Measurements from ENCODE around the gene CUX1.
A peak's percentile ranks its signal among the peaks of the same experiment; 100 is the strongest.
"Not testable (repeated sequence)": the region's sequence is repeated elsewhere in the genome, so short reads cannot be mapped to it uniquely, and the experiment has no call there.

CUX1 gene

DNA sequence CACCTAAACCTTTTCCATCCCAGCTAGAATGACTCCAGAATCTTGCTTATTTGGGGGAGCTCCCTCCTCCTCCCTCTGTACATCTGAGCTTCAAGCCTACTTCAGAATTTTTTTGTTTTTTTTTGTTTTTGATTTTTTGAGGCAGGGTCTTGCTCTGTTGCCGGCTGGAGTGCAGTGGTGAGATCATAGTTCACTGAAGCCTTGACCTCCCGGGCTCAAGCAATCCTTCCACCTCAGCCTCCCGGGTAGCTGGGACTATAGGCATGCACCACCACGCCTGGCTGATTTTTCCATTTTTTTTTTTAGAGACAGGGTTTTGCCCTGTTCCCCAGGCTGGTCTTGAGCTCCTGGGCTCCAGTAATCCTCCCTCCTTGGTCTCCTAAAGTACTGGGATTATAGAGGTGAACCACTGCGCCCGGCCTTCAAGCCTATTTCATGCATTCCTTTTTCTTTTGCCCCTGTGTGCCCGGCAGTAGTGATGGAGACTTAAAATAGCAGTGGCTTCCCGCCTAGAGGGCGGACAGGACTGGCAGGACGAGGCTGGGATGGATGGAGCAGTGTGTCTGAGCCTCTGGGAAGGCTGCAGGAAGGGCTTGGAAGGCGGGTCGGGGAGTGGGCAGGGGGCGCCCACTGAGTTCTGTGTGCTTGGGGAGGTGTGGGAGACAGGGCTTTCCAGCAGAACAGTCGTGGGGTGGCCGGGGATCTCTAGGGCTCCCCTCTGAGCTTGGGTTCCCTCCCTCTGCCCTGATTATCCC is 8.8 kb downstream of the CUX1 start:
- H3K27me3 Mint-ChIP-seq: no peaks in the 10 kb centered on the region
- peaks cover 0 to 17% of the 10 kb centered on the region in 2 donors for H3K36me3 Mint-ChIP-seq
- no peak overlapping the region for H3K4me3 Mint-ChIP-seq
- H3K27ac Mint-ChIP-seq: no peak overlapping the region
- no peak for ATAC-seq (replicated peaks)
- no peak for DNase-seq
- H3K9me3 Mint-ChIP-seq: no peaks in the 10 kb centered on the region
- peaks cover 22 to 38% of the 10 kb centered on the region in 2 donors for H3K4me1 Mint-ChIP-seq

GRCh38 chr7:101828301-101829020 is 11.0 kb downstream of the CUX1 start:
- H3K27ac Mint-ChIP-seq: no peak overlapping the region
- H3K36me3 Mint-ChIP-seq: peaks cover 4 to 22% of the 10 kb centered on the region in 2 donors
- H3K4me3 Mint-ChIP-seq: no peak overlapping the region
- peaks cover 31 to 53% of the 10 kb centered on the region in 2 donors for H3K4me1 Mint-ChIP-seq
- H3K9me3 Mint-ChIP-seq: no peaks in the 10 kb centered on the region
- H3K27me3 Mint-ChIP-seq: no peaks in the 10 kb centered on the region
- no peak for DNase-seq
- ATAC-seq (replicated peaks): peak; percentile 53 to 71

- H3K27me3 Mint-ChIP-seq: no peaks in the 10 kb centered on the region
- no peak overlapping the region for H3K27ac Mint-ChIP-seq
- DNase-seq (no peak), ATAC-seq (replicated peaks) (no peak)
- no peaks in the 10 kb centered on the region for H3K9me3 Mint-ChIP-seq
- H3K4me3 Mint-ChIP-seq: no peak overlapping the region
- peaks cover 33 to 61% of the 10 kb centered on the region in 2 donors for H3K4me1 Mint-ChIP-seq
- peaks cover 4 to 22% of the 10 kb centered on the region in 2 donors for H3K36me3 Mint-ChIP-seq
Measured at GRCh38 chr7:101829374-101829773, 11.9 kb downstream of the CUX1 start.

DNA sequence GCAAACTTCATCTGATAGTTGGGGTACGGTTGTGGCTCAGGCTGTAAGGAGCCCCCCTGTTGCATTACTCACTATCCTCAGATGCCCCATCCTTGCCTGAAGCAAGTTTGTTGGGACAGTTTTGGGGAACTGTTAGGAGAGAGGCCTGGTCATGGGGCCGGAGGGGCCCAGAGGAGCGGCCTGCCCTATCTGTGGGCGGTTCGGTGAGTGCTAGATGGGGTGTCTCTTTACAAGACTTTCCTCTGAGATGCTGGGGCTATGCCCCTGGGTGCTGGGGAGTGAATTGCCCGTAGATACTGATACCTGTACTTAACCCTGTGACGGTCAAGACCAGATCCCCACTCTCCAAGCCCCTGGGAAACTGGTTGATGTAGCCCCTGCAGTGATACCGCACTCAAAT is 12.4 kb downstream of the CUX1 start:
- Mint-ChIP-seq H3K4me1 (peaks cover 33 to 62% of the 10 kb centered on the region in 2 donors), H3K27ac (no peak overlapping the region), H3K9me3 (no peaks in the 10 kb centered on the region), H3K4me3 (no peak overlapping the region), H3K27me3 (no peaks in the 10 kb centered on the region), H3K36me3 (peaks cover 4 to 21% of the 10 kb centered on the region in 2 donors)
- no peak for ATAC-seq (replicated peaks)
- no peak for DNase-seq

DNA sequence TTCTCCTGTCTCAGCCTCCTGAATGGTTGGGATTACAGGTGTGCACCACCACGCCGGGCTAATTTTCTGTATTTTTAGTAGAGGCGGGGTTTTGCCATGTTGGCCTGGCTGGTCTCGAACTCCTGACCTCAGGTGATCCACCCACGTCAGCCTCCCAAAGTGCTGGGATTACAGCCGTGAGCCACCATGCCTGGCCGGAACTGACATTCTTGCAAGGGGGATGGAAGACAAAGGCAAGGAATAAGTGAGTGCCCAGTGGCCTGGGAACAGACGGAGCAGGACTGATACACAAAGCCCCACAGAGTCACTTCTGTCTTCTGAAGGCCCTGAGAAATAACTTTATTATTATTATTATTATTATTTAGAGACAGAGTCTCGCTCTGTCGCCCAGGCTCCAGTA is 14.0 kb downstream of the CUX1 start:
- peaks cover 4 to 17% of the 10 kb centered on the region in 2 donors for H3K36me3 Mint-ChIP-seq
- H3K9me3 Mint-ChIP-seq, DNase-seq: not testable (repeated sequence)

GRCh38 chr7:101832205-101832631 is 14.8 kb downstream of the CUX1 start:
- no peak overlapping the region for H3K27ac Mint-ChIP-seq
- no peak overlapping the region for H3K4me3 Mint-ChIP-seq
- H3K27me3 Mint-ChIP-seq: no peaks in the 10 kb centered on the region
- peaks cover 34 to 56% of the 10 kb centered on the region in 2 donors for H3K4me1 Mint-ChIP-seq
- DNase-seq: no peak
- ATAC-seq (replicated peaks): no peak
- peaks cover 4 to 17% of the 10 kb centered on the region in 2 donors for H3K36me3 Mint-ChIP-seq
- H3K9me3 Mint-ChIP-seq: no peaks in the 10 kb centered on the region

More for the DNA sequence above, 14.0 kb downstream of the CUX1 start:
- H3K27me3 Mint-ChIP-seq; ATAC-seq (replicated peaks); H3K27ac Mint-ChIP-seq; H3K4me3 Mint-ChIP-seq: not testable (repeated sequence)
- H3K4me1 Mint-ChIP-seq: peaks cover 35 to 64% of the 10 kb centered on the region in 2 donors

GRCh38 chr7:101832685-101833375 is 15.4 kb downstream of the CUX1 start:
- H3K9me3 Mint-ChIP-seq: no peaks in the 10 kb centered on the region
- ATAC-seq (replicated peaks) (no peak), DNase-seq (no peak)
- H3K4me3 Mint-ChIP-seq: no peak overlapping the region
- H3K27ac Mint-ChIP-seq: no peak overlapping the region
- H3K36me3 Mint-ChIP-seq: peaks cover 4 to 14% of the 10 kb centered on the region in 2 donors
- H3K4me1 Mint-ChIP-seq: peaks cover 33 to 53% of the 10 kb centered on the region in 2 donors
- no peaks in the 10 kb centered on the region for H3K27me3 Mint-ChIP-seq

DNA sequence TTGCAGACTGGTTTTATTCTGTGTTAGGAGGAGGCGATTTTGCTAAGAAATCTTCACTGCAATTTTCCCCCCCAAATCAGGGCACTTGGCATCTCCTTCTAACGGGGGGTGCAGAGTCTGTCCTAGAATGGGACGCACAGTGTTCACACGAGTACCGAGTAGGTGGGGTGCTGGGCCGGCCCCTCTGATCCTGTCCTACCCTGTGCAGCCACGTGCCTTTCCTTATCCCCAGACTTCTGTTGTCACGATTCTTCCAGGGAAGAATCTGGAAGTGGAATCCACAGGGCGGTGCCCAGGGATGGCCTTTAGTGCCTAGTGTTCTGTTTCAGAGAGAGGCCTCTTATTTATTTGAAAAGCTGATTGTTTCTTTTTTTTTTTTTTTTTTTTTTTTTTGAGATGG is 16.4 kb downstream of the CUX1 start:
- ATAC-seq (replicated peaks) (no peak), DNase-seq (no peak)
- Mint-ChIP-seq H3K4me1 (peaks cover 25 to 49% of the 10 kb centered on the region in 2 donors), H3K4me3 (no peak overlapping the region), H3K27ac (no peak overlapping the region), H3K9me3 (no peaks in the 10 kb centered on the region), H3K27me3 (no peaks in the 10 kb centered on the region), H3K36me3 (peaks cover 4 to 13% of the 10 kb centered on the region in 2 donors)

- Mint-ChIP-seq H3K4me1 (peaks cover 24 to 53% of the 10 kb centered on the region in 2 donors), H3K36me3 (peaks cover 4 to 5% of the 10 kb centered on the region in 2 donors), H3K4me3 (no peak overlapping the region), H3K9me3 (no peaks in the 10 kb centered on the region), H3K27me3 (no peaks in the 10 kb centered on the region), H3K27ac (no peak overlapping the region)
- no peak for ATAC-seq (replicated peaks)
- DNase-seq: no peak
Measured at GRCh38 chr7:101835136-101835535, 17.7 kb downstream of the CUX1 start.

GRCh38 chr7:101837433-101837832 is 20.0 kb downstream of the CUX1 start:
- not testable (repeated sequence) for H3K4me3 Mint-ChIP-seq; H3K27me3 Mint-ChIP-seq; H3K36me3 Mint-ChIP-seq; ATAC-seq (replicated peaks); H3K9me3 Mint-ChIP-seq; DNase-seq; H3K27ac Mint-ChIP-seq
- H3K4me1 Mint-ChIP-seq: peaks cover 23 to 52% of the 10 kb centered on the region in 2 donors

- Mint-ChIP-seq H3K4me3 (no peak overlapping the region), H3K27ac (no peak overlapping the region), H3K9me3 (no peaks in the 10 kb centered on the region), H3K36me3 (peaks cover 0 to 3% of the 10 kb centered on the region in 2 donors), H3K4me1 (peaks cover 16 to 39% of the 10 kb centered on the region in 2 donors), H3K27me3 (no peaks in the 10 kb centered on the region)
- ATAC-seq (replicated peaks) (no peak), DNase-seq (no peak)
Measured at GRCh38 chr7:101838837-101839483, 21.5 kb downstream of the CUX1 start.

GRCh38 chr7:101841328-101841727 is 23.9 kb downstream of the CUX1 start:
- no peak for ATAC-seq (replicated peaks)
- H3K27ac Mint-ChIP-seq: no peak overlapping the region

GRCh38 chr7:101843293-101844271 is 26.2 kb downstream of the CUX1 start:
- H3K4me3 Mint-ChIP-seq: no peak overlapping the region
- no peaks in the 10 kb centered on the region for H3K9me3 Mint-ChIP-seq
- H3K36me3 Mint-ChIP-seq: peaks cover 8 to 11% of the 10 kb centered on the region in 2 donors
- H3K27ac Mint-ChIP-seq: no peak overlapping the region
- no peak for DNase-seq
- peaks cover 10 to 29% of the 10 kb centered on the region in 2 donors for H3K4me1 Mint-ChIP-seq
- H3K27me3 Mint-ChIP-seq: no peaks in the 10 kb centered on the region
- ATAC-seq (replicated peaks): no peak

More at GRCh38 chr7:101841328-101841727, 23.9 kb downstream of the CUX1 start:
- Mint-ChIP-seq H3K9me3 (no peaks in the 10 kb centered on the region), H3K27me3 (no peaks in the 10 kb centered on the region), H3K36me3 (peaks cover 4 to 5% of the 10 kb centered on the region in 2 donors), H3K4me3 (no peak overlapping the region), H3K4me1 (peaks cover 14 to 36% of the 10 kb centered on the region in 2 donors)
- no peak for DNase-seq

All from stimulated activated naive B cell treated with anti-CD40 and anti-IgM and Interleukin-4, amounts not matched to agents 10 μg/mL and 1 μg/mL and 100 μg/mL, for 72 hours (primary cell).